Esophagus muscularis mucosa (tissue), 3 donors: ENCODE data around the gene TOR1AIP2.

Experiments
- POLR2A ChIP-seq: fragments of 450-650 bp; IDR thresholded peaks from one replicate; pipeline ENCODE4 v1.6.1; 2017; ENCODE audit warnings: antibody characterized with exemption, moderate library complexity, mild to moderate bottlenecking, low read depth
- TF ChIP-seq, protein P1 (sequence below), 3 experiments: fragments of 200-600 bp in 2 of 3; fragments of 450-650 bp in 1 of 3; sonication (generic) in 2 of 3; IDR thresholded peaks; one replicate each; pipeline ENCODE4 v1.5.1; 2017 to 2019; ENCODE audit warnings: antibody characterized with exemption in 3 of 3, mild to moderate bottlenecking in 2 of 3, moderate library complexity in 1 of 3

DNA sequence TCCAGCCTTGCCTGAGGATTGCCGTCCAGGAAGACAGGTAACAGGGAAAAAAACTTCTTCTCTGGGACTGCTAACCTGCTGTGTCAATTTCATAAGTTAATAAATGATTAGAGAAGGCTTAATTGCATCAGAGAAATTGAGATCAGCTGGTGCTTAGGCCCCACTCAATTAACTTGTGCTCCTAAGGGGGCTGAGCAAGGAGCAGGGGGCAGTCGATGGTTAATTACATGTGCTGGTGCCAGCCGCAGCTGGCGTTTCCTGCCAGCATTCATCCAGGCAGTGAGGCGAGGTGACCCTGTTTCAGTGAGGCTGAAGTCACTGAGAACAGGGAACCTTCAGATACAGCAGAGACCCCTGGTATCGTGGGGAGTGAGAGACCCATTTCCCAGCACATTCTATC lies 74.5 kb downstream of the TOR1AIP2 start:
- TF ChIP-seq POLR2A, result no peak
- TF ChIP-seq, protein P1, sequence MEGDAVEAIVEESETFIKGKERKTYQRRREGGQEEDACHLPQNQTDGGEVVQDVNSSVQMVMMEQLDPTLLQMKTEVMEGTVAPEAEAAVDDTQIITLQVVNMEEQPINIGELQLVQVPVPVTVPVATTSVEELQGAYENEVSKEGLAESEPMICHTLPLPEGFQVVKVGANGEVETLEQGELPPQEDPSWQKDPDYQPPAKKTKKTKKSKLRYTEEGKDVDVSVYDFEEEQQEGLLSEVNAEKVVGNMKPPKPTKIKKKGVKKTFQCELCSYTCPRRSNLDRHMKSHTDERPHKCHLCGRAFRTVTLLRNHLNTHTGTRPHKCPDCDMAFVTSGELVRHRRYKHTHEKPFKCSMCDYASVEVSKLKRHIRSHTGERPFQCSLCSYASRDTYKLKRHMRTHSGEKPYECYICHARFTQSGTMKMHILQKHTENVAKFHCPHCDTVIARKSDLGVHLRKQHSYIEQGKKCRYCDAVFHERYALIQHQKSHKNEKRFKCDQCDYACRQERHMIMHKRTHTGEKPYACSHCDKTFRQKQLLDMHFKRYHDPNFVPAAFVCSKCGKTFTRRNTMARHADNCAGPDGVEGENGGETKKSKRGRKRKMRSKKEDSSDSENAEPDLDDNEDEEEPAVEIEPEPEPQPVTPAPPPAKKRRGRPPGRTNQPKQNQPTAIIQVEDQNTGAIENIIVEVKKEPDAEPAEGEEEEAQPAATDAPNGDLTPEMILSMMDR (IDR thresholded peaks at IDR 0.05), result no peak
